Neural progenitor cell (in vitro differentiated cells): ENCODE data around the gene LRIG3. TPM values are rescaled to one million over a fixed set of nuclear protein-coding genes. Genes with fewer than 3 reads are reported as not detected.
A peak's percentile ranks its signal among the peaks of the same experiment; 100 is the strongest.

ENCODE experiments used
- DNase-seq: peaks from one replicate; pipeline ENCODE4 v3.0.0-alpha.2; 2016; ENCODE audit warnings: low spot score
- H2AFZ ChIP-seq: fragments of 200-600 bp; sonication (generic); replicated peaks from 2 replicates; pipeline ENCODE4 v1.6.1; 2016; ENCODE audit warnings: antibody characterized with exemption
- H3F3A ChIP-seq: fragments of 200-600 bp; sonication (generic); 2 replicates; pipeline ENCODE4 v1.6.1; 2016; ENCODE audit warnings: antibody characterized with exemption, low read depth
- H3K27ac ChIP-seq: fragments of 200-600 bp; sonication (generic); 2 replicates; pipeline ENCODE4 v1.5.1; 2016; ENCODE audit warnings: mild to moderate bottlenecking
- H3K27me3 ChIP-seq: fragments of 200-600 bp; sonication (generic); 2 replicates; pipeline ENCODE4 v1.6.1; 2016; ENCODE audit warnings: mild to moderate bottlenecking, moderate library complexity
- H3K36me3 ChIP-seq: fragments of 200-600 bp; sonication (generic); 2 replicates; pipeline ENCODE4 v1.5.1; 2016
- H3K4me1 ChIP-seq: fragments of 200-600 bp; sonication (generic); 2 replicates; pipeline ENCODE4 v1.6.1; 2016; ENCODE audit warnings: mixed run types
- H3K4me2 ChIP-seq: fragments of 200-600 bp; sonication (generic); 2 replicates; pipeline ENCODE4 v1.6.1; 2016
- H3K4me3 ChIP-seq: fragments of 200-600 bp; sonication (generic); 2 replicates; pipeline ENCODE4 v1.5.1; 2016
- H3K79me2 ChIP-seq: fragments of 200-600 bp; sonication (generic); 2 replicates; pipeline ENCODE4 v1.6.1; 2016; ENCODE audit warnings: low read depth
- H3K9ac ChIP-seq: fragments of 200-600 bp; sonication (generic); 2 replicates; pipeline ENCODE4 v1.6.1; 2016
- H3K9me3 ChIP-seq: fragments of 200-600 bp; sonication (generic); 2 replicates; pipeline ENCODE4 v1.5.1; 2016; ENCODE audit warnings: low read depth
- H4K20me1 ChIP-seq: fragments of 200-600 bp; sonication (generic); 2 replicates; pipeline ENCODE4 v1.6.1; 2016; ENCODE audit warnings: low read depth
- H3K27ac Mint-ChIP-seq: 3 replicates; pipeline ENCODE4 v1.8.0; 2021; ENCODE audit warnings: mixed read lengths
- H3K27me3 Mint-ChIP-seq: 2 replicates; pipeline ENCODE4 v1.8.0; 2022; ENCODE audit warnings: low read depth, mild to moderate bottlenecking, inconsistent platforms, moderate library complexity, mixed read lengths; ENCODE audit not compliant: insufficient read depth
- H3K36me3 Mint-ChIP-seq: 3 replicates; pipeline ENCODE4 v1.8.0; 2021; ENCODE audit warnings: mixed read lengths
- H3K4me1 Mint-ChIP-seq: 3 replicates; pipeline ENCODE4 v1.8.0; 2021; ENCODE audit warnings: mixed read lengths
- H3K4me3 Mint-ChIP-seq: 3 replicates; pipeline ENCODE4 v1.8.0; 2021; ENCODE audit warnings: mild to moderate bottlenecking, moderate library complexity, mixed read lengths
- H3K9me3 Mint-ChIP-seq: 3 replicates; pipeline ENCODE4 v1.8.0; 2020; ENCODE audit warnings: mixed read lengths
- EZH2 ChIP-seq: fragments of 200-600 bp; sonication (generic); IDR thresholded peaks from 2 replicates; pipeline ENCODE4 v1.6.1; 2017; ENCODE audit warnings: antibody characterized with exemption, mild to moderate bottlenecking, moderate library complexity
- EZH2phosphoT487 ChIP-seq: fragments of 200-600 bp; sonication (generic); IDR thresholded peaks from 2 replicates; pipeline ENCODE4 v1.6.1; 2017; ENCODE audit warnings: antibody characterized with exemption
- total RNA-seq: library from RNA; depleted of rRNA; stranded (reverse); fragments of >200 nt; gene quantifications from 2 replicates; pipeline ENCODE4 v1.2.3, GENCODE V29; 2015; ENCODE audit warnings: low replicate concordance
- TF ChIP-seq, protein P1 (sequence below): fragments of 200-600 bp; sonication (generic); IDR thresholded peaks from 2 replicates; pipeline ENCODE4 v1.5.1; 2017; ENCODE audit warnings: antibody characterized with exemption, mild to moderate bottlenecking

Gene LRIG3
- total RNA-seq, 1 donor from 2014 or later, result 67.5 TPM

DNA sequence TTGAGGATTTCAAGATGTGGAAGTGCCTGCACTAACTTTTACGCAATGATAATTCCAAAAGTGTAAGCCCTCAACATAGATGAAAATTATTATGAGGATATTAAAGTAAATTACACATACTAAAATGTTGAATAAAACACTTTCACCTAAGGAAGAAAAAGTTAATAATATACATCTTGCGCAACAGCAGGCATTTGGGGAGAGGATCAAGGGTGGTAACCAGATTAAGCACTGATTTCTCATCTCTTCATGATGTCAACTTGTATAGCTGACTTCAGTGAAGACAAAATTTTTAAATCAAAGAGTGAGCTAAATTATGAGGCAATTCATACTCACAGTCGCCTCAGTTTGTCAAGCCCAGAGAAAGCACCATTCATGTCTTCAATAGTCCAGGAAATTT is 33.8 kb downstream of the LRIG3 start:
- H3K9me3 Mint-ChIP-seq, result no peaks in the 10 kb centered on the region
- no peaks in the 10 kb centered on the region for H3K27me3 Mint-ChIP-seq
- Histone ChIP-seq H3K9me3 (no peaks in the 10 kb centered on the region), H4K20me1 (peaks cover 3% of the 10 kb centered on the region), H3K36me3 (peaks cover 38% of the 10 kb centered on the region), H3K4me2 (no peak overlapping the region), H3K79me2 (peaks cover 4% of the 10 kb centered on the region), H3K27me3 (no peaks in the 10 kb centered on the region), H3F3A (no peaks in the 10 kb centered on the region), H2AFZ (no peak overlapping the region), H3K9ac (no peak overlapping the region), H3K4me1 (peaks cover 27% of the 10 kb centered on the region), H3K4me3 (no peak overlapping the region), H3K27ac (no peak overlapping the region)
- DNase-seq, result no peak
- peaks cover 4% of the 10 kb centered on the region for H3K4me1 Mint-ChIP-seq
- peaks cover 39% of the 10 kb centered on the region for H3K36me3 Mint-ChIP-seq
- TF ChIP-seq, protein P1, sequence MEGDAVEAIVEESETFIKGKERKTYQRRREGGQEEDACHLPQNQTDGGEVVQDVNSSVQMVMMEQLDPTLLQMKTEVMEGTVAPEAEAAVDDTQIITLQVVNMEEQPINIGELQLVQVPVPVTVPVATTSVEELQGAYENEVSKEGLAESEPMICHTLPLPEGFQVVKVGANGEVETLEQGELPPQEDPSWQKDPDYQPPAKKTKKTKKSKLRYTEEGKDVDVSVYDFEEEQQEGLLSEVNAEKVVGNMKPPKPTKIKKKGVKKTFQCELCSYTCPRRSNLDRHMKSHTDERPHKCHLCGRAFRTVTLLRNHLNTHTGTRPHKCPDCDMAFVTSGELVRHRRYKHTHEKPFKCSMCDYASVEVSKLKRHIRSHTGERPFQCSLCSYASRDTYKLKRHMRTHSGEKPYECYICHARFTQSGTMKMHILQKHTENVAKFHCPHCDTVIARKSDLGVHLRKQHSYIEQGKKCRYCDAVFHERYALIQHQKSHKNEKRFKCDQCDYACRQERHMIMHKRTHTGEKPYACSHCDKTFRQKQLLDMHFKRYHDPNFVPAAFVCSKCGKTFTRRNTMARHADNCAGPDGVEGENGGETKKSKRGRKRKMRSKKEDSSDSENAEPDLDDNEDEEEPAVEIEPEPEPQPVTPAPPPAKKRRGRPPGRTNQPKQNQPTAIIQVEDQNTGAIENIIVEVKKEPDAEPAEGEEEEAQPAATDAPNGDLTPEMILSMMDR, result no peak
- TF ChIP-seq EZH2 (no peak), EZH2phosphoT487 (no peak)
- H3K27ac Mint-ChIP-seq, result no peak overlapping the region
- H3K4me3 Mint-ChIP-seq, result no peak overlapping the region

DNA sequence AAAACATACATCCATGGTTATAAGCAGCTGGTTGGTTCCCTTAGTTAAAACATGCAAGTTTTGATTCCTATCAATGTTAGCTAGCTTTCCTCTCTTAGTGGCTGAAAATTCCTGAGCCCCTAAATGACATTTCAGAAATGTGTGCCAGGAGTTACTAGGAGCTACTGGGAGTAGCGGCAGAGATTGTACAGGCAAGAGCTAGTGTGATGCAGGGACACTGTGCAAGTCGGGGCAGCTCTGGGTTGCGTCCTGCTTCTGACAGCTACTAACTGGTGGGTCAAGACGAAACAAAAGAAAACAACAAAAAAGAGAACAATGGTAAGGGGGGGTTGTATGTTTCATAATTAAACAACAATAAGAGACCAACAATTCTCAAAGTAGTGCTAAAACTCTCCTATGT is 35.4 kb downstream of the LRIG3 start:
- peaks cover 3% of the 10 kb centered on the region for H4K20me1 ChIP-seq
- peaks cover 27% of the 10 kb centered on the region for H3K4me1 ChIP-seq
- Mint-ChIP-seq H3K4me3 (no peak overlapping the region), H3K27ac (no peak overlapping the region), H3K9me3 (no peaks in the 10 kb centered on the region), H3K36me3 (peaks cover 46% of the 10 kb centered on the region), H3K27me3 (no peaks in the 10 kb centered on the region), H3K4me1 (peaks cover 4% of the 10 kb centered on the region)
- H3K4me2 ChIP-seq, result no peak overlapping the region
- no peaks in the 10 kb centered on the region for H3K9me3 ChIP-seq
- no peak for DNase-seq
- no peaks in the 10 kb centered on the region for H3F3A ChIP-seq
- TF ChIP-seq EZH2, result no peak
- no peak for TF ChIP-seq EZH2phosphoT487
- TF ChIP-seq, protein P1, result no peak
- no peak overlapping the region for H2AFZ ChIP-seq
- H3K27ac ChIP-seq, result peak overlapping the region; percentile 38
- H3K36me3 ChIP-seq, result peaks cover 51% of the 10 kb centered on the region
- H3K27me3 ChIP-seq, result no peaks in the 10 kb centered on the region
- no peaks in the 10 kb centered on the region for H3K79me2 ChIP-seq
- H3K9ac ChIP-seq, result no peak overlapping the region
- H3K4me3 ChIP-seq, result no peak overlapping the region

DNA sequence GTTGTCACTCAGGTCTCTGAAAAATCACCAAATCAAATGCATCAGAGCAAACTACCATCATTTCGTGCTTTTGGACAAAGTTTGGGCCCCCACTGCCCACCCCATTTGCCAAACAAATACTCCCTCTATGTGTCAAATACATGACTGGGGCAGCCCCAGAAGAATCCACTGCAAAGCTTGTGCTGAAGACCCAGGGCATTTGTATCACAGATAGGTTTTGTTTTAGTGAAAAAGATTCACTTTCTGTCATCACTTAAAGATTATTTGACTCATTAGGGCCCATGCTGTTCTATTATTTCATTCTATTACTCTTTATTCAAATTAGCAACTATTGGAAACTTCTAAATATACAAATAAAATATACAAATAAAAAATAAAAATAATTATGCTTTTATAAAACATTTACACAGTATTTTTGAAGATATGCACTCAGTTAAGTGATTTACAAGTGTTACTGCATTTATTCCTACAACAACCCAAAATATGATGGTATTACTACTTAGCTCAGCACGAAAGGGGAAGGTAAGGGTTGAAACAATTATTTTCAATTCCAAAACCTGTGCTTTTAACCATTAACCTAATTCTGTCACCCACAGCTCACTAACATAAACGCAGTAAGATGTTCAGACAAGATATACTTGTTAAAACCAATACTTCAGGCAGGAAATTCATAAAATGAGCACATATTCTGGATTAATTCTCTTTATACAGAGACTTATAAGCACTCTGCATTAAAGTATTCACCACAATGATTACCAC is 36.5 kb downstream of the LRIG3 start:
- Histone ChIP-seq H3K27ac (no peak overlapping the region), H3K4me3 (no peak overlapping the region), H3K9ac (no peak overlapping the region), H3F3A (no peaks in the 10 kb centered on the region), H3K79me2 (no peaks in the 10 kb centered on the region), H3K9me3 (no peaks in the 10 kb centered on the region), H3K27me3 (no peaks in the 10 kb centered on the region), H3K4me1 (peaks cover 27% of the 10 kb centered on the region), H3K4me2 (peak overlapping the region; percentile 4), H2AFZ (no peak overlapping the region), H4K20me1 (no peaks in the 10 kb centered on the region), H3K36me3 (peaks cover 57% of the 10 kb centered on the region)
- no peak overlapping the region for H3K4me3 Mint-ChIP-seq
- peaks cover 48% of the 10 kb centered on the region for H3K36me3 Mint-ChIP-seq
- no peaks in the 10 kb centered on the region for H3K4me1 Mint-ChIP-seq
- H3K27ac Mint-ChIP-seq, result no peak overlapping the region
- no peaks in the 10 kb centered on the region for H3K9me3 Mint-ChIP-seq
- DNase-seq, result no peak
- TF ChIP-seq, protein P1, result no peak
- no peak for TF ChIP-seq EZH2
- TF ChIP-seq EZH2phosphoT487, result no peak
- H3K27me3 Mint-ChIP-seq, result no peaks in the 10 kb centered on the region
